Activated CD8-positive, alpha-beta memory T cell treated with anti-CD3 and anti-CD28 coated beads, Interleukin-2, amount 10 ng/mL, durations not matched to agents 7 days and 5 days (primary cell): ENCODE results near the gene NOTO. TPM values are rescaled to one million over a fixed set of nuclear protein-coding genes. Genes with fewer than 3 reads are reported as not detected.
"Not testable (repeated sequence)": the region's sequence is repeated elsewhere in the genome, so short reads cannot be mapped to it uniquely, and the experiment has no call there.

Experiments used
- ATAC-seq: fragments of 150-1000 bp; cut with Tn5 transposase; one replicate; pipeline ENCODE4 v1.10.0; 2021; ENCODE audit warnings: moderate library complexity
- CTCF ChIA-PET: fragments of 350-600 bp; sonication (Branson Sonifier 250); formaldehyde crosslinking; loops from one replicate; lab custom pipeline; 2021; ENCODE audit warnings: antibody characterized with exemption; lab: Charles Lee
- DNase-seq: peaks from one replicate; pipeline ENCODE4 v3.0.0-alpha.2; 2020
- H3K27ac Mint-ChIP-seq: one replicate; pipeline ENCODE4 v1.8.0; 2021; ENCODE audit warnings: mild to moderate bottlenecking, mixed read lengths
- H3K27me3 Mint-ChIP-seq: one replicate; pipeline ENCODE4 v1.8.0; 2021; ENCODE audit warnings: mixed read lengths
- H3K36me3 Mint-ChIP-seq: one replicate; pipeline ENCODE4 v1.8.0; 2021; ENCODE audit warnings: mild to moderate bottlenecking, mixed read lengths
- H3K4me1 Mint-ChIP-seq: one replicate; pipeline ENCODE4 v1.8.0; 2021; ENCODE audit warnings: mixed read lengths
- H3K4me3 Mint-ChIP-seq: one replicate; pipeline ENCODE4 v1.8.0; 2021; ENCODE audit warnings: mild to moderate bottlenecking, moderate library complexity, mixed read lengths
- H3K9me3 Mint-ChIP-seq: one replicate; pipeline ENCODE4 v1.8.0; 2022; ENCODE audit warnings: low read depth, mixed read lengths
- total RNA-seq, 2 experiments: library from RNA; stranded (reverse); gene quantifications; one replicate each; pipeline ENCODE4 v1.2.3, GENCODE V29; 2021

Gene NOTO, protein sequence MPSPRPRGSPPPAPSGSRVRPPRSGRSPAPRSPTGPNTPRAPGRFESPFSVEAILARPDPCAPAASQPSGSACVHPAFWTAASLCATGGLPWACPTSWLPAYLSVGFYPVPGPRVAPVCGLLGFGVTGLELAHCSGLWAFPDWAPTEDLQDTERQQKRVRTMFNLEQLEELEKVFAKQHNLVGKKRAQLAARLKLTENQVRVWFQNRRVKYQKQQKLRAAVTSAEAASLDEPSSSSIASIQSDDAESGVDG
- not detected for total RNA-seq

DNA sequence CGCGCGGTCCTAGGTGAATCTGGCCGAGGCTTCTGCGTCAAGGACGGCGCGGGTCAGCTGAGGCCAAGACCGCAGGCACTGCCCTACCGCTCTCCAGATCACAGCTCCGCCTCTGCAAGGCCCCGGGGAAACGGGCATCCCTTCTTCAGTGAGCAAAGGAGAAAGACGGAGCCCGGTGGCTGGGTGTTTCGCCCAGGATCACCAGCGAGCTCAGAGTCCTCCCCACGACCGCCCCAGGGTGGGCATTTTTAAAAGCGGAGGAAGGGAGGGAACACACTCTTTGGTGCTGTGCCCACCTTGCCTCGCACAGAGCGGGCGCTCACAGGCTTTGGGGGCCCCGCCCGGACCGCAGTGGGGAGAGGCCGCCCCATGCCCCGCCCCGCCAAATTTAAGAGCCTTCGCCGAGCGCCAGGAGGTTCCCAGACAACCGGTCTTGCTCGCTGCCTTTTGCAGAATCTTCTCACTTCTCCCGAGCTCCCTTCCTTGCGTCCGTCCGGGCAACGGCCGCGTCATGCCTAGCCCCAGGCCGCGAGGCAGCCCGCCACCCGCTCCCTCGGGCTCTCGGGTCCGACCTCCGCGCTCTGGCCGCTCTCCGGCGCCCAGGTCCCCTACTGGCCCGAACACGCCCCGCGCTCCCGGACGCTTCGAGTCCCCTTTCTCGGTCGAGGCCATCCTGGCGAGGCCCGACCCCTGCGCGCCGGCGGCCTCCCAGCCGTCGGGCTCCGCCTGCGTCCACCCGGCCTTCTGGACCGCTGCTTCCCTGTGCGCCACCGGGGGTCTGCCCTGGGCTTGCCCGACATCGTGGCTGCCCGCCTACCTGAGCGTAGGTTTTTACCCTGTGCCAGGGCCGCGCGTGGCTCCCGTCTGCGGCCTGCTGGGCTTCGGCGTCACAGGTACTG, at the start of gene NOTO:
Gene NOTO (plus strand): TSS at position 419 of the 899 bp plus-strand sequence. CDS start 93 bp downstream, at position 512.
- no peaks in the 10 kb centered on the region for H3K9me3 Mint-ChIP-seq
- no peaks in the 10 kb centered on the region for H3K36me3 Mint-ChIP-seq
- H3K27me3 Mint-ChIP-seq, result peaks cover 66% of the 10 kb centered on the region
- ATAC-seq, result peak; percentile 61
- H3K4me3 Mint-ChIP-seq, result no peak within 1 kb of the TSS
- H3K27ac Mint-ChIP-seq, result no peak within 1 kb of the TSS
- H3K4me1 Mint-ChIP-seq, result peaks cover 2% of the 10 kb centered on the region
- CTCF ChIA-PET, result interaction anchor here (0.6 to 2.9 kb wide), 5 partner anchors 11 to 161 kb away, joined by 3 to 11 read pairs (median 3); partner anchors contain the start of gene SMYD5
- no peak for DNase-seq

DNA sequence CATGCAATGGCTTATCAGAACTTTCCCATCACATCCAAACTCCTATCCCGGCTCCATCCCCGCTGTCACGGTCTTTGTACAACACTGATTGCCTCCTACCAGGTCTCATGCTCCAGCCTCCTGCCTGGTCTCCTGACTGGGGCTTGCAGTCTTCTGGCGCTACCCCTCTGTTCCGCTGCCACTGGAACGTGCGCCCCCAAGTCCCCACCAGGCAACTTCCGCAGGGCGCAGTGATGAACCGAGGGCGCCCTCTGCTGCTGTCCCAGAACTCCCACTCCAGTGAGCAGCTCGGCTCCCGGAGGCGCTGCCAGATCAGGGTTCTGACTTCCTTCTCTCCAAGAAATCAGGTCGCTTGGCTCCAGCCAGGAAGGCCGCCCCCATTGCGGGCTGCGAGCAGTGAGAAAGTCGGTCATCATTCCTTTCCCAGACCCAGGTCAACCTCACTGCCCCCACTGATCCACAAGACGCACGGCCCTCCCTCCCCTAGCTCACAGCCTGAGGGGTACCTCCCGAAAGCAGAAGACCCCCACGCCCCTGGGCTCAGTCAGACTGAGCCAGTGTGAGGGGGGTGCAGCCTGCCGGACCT, 45.7 kb upstream of the NOTO start:
- peak; percentile 62 for DNase-seq
- no peak overlapping the region for H3K4me3 Mint-ChIP-seq
- peaks cover 53% of the 10 kb centered on the region for H3K27me3 Mint-ChIP-seq
- peak; percentile 66 for ATAC-seq
- no peaks in the 10 kb centered on the region for H3K9me3 Mint-ChIP-seq
- no peaks in the 10 kb centered on the region for H3K4me1 Mint-ChIP-seq
- CTCF ChIA-PET, result interaction anchor here (0.7 to 5.2 kb wide), 13 partner anchors 11 to 269 kb away, joined by 3 to 41 read pairs (median 4); partner anchors contain the start of gene SPR
- no peak overlapping the region for H3K27ac Mint-ChIP-seq
- no peaks in the 10 kb centered on the region for H3K36me3 Mint-ChIP-seq

DNA sequence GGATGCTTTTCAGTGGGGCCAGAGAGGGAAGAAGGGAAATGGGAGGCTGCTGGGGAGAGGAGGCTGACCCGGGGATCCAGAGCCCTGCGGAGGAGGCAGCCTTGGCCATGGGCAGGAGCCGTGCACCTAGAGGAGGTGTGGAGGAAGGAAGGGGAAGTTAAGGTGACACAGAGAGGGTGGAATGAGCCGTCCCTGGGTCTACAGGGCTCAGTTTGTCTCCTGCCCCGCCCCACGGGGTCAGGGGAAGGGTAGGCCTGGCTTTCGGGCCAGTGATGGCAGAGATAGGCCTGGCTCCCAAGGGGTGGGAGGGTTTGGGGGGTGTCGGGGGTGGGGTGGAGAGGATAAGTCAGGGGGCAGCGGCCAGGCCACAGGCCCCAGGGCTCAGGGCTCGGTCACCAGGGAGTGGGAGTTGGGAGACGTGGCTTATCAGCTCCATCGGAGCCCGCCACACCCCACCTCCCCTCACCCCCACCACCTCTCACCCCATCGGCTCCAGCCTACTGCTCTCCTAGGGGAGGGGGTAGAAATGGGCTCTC, 39.5 kb upstream of the NOTO start:
- Mint-ChIP-seq H3K27ac (no peak overlapping the region), H3K4me3 (no peak overlapping the region), H3K27me3 (peaks cover 20% of the 10 kb centered on the region), H3K36me3 (no peaks in the 10 kb centered on the region), H3K9me3 (no peaks in the 10 kb centered on the region), H3K4me1 (no peaks in the 10 kb centered on the region)
- no peak for DNase-seq
- ATAC-seq, result no peak
- CTCF ChIA-PET, result interaction anchor here (0.6 to 2.2 kb wide), 9 partner anchors 12 to 331 kb away, joined by 3 to 15 read pairs (median 4); partner anchors contain the start of gene SPR

DNA sequence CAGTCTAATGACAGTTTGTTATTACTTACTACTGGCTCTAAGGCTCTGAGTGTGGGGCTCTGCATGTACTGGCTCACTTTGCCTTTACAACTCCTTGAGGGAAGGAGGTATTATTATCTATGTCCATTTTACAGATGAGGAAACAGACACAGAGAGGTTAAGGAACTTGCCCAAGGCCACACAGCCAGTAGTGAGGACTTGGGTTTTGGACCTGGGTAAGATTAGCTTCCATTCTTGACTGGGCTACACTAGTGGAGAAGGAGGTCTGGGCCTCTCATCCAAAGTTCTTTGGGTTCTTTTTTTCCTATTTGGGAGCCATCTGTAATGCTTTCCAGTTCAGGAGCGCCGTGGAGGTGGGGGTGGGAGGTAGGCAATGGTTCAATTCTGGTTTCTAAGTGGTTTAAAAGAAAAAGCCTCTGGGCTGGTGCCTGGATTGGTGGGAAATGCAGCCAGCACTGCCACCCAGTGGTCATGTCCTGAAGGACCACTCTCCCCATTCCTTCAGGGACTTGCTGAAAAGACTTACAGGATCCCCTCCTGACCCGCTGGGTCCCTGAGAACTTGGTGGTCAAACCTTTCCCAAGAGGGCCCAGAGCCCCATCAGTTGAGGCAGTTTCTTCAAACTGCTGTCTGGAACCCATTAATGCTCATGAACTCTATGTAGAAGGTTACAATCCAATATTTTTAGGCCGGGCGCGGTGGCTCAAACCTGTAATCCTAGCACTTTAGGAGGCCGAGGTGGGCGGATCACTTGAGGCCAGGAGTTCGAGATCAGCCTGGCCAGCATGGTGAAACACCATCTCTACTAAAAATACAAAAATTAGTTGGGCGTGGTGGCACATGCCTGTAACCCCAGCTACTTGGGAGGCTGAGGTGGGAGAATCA, 38.6 kb upstream of the NOTO start:
- DNase-seq (peak; percentile 71), ATAC-seq (peak; percentile 89)
- Mint-ChIP-seq H3K9me3 (no peaks in the 10 kb centered on the region), H3K27me3 (peaks cover 15% of the 10 kb centered on the region), H3K36me3 (no peaks in the 10 kb centered on the region), H3K27ac (no peak overlapping the region), H3K4me3 (no peak overlapping the region), H3K4me1 (no peaks in the 10 kb centered on the region)
- CTCF ChIA-PET, result interaction anchor here (0.6 to 2.2 kb wide), 12 partner anchors 11 to 330 kb away, joined by 3 to 15 read pairs (median 4); partner anchors contain the start of gene SPR

DNA sequence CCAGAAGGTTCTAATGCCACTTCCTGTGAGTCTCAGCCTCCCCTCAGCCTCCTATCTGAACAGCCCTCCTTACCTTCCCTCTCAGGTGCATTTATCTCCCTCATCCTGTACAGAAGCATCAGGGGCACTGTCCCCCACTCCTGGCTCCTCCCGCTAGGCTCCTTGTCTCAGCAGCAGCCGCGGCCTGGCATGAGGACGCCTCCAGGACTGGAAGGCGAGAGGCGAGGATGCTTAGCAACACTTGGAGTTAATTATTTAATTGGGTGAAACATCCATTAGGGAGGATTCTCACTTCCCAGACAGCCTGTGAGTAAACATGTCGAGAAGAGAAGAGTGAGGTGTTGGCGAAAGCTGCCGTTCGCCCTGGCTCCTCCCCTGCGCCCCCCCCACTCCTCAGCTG, 36.4 kb upstream of the NOTO start:
- ATAC-seq, H3K27me3 Mint-ChIP-seq, H3K36me3 Mint-ChIP-seq, H3K4me3 Mint-ChIP-seq, H3K4me1 Mint-ChIP-seq, H3K9me3 Mint-ChIP-seq, DNase-seq, CTCF ChIA-PET, H3K27ac Mint-ChIP-seq: not testable (repeated sequence)

DNA sequence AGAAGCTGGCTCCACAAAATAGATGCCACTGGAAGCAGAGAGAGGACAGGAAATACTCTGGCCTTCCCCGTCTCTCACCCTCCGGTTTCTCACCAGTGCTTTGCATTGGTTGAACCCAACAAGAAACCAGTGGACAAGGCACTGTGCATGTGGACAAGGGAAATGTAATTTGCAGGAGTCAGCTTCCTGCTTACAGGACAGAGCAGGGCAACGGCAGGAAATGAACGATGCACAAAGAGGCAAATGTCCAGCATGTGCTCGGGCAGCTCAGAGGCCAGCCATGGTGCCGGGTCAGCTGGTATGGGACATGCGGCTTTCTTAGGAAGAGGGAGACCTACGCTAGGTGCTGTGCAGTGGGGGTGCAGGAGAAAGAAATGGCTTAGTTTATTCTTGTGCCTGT, 35.6 kb upstream of the NOTO start:
- CTCF ChIA-PET, ATAC-seq, H3K4me3 Mint-ChIP-seq, H3K4me1 Mint-ChIP-seq, H3K9me3 Mint-ChIP-seq, DNase-seq, H3K27me3 Mint-ChIP-seq, H3K36me3 Mint-ChIP-seq, H3K27ac Mint-ChIP-seq: not testable (repeated sequence)

DNA sequence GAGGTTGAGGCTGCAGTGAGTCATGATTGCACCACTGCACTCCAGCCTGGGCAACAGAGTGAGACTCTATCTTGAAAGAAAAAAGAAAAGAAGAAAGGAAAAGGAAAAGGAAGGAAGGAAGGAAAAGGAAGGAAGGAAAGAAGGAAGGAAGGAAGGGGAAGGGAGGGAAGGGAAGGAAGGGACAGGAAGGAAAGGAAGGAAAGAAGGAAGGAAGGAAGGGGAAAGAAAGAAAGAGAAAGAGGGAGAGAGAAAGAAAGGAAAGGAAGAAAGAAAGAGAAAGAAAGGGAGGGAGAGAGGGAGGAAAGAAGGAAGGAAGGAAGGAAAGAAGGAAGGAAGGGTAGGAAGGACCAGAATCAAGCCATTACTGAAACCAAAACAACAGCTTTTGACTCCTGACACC, 34.0 kb upstream of the NOTO start:
- ATAC-seq, H3K27me3 Mint-ChIP-seq, H3K9me3 Mint-ChIP-seq, H3K27ac Mint-ChIP-seq, DNase-seq, H3K36me3 Mint-ChIP-seq, H3K4me1 Mint-ChIP-seq, H3K4me3 Mint-ChIP-seq: not testable (repeated sequence)
- CTCF ChIA-PET, result interaction anchor here (1.0 kb wide), 1 partner anchor 9 kb away, joined by 4 read pairs; no protein-coding TSS in a partner anchor

DNA sequence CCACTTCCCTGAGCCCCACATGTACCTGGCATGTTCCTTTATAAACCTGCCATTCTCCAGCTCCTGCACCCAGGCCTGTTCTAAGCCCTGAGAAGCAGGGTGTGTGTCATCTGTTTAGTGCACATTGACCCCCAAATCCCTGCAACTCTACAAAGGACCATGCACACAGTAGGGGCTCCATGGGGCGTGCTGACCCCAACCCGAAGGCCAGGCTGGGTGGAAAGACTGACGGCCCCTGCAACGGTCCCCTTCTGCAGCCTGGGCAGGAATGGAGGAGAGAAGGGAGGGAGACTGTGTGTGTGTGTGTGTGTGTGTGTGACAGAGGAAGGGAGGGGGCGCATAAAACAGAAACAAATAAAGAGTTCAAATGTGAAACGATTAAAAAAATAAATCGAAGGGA, 32.0 kb upstream of the NOTO start:
- H3K27ac Mint-ChIP-seq, DNase-seq, H3K4me3 Mint-ChIP-seq, H3K4me1 Mint-ChIP-seq, ATAC-seq, H3K9me3 Mint-ChIP-seq, CTCF ChIA-PET, H3K36me3 Mint-ChIP-seq: not testable (repeated sequence)
- peaks cover 24% of the 10 kb centered on the region for H3K27me3 Mint-ChIP-seq

DNA sequence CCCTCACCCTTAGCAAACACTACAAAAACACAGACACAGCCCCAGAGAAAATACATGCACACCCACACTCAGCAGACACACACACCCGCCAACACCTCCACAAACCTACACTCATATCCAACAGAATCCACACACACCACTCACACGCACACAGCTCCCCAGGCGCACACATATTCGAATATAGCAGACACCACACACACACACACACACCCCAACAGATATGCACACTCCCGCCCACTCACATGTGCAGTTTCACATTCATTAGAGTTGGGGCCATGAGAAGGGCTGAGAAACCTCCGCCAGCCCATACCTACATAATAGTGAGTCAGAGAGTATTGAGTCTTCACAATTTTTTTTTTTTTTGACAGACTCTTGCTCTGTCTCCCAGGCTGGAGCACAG, 29.4 kb upstream of the NOTO start:
- CTCF ChIA-PET, result no interaction called here
- no peak for ATAC-seq
- Mint-ChIP-seq H3K27ac (no peak overlapping the region), H3K4me1 (peaks cover 17% of the 10 kb centered on the region), H3K9me3 (no peaks in the 10 kb centered on the region), H3K36me3 (no peaks in the 10 kb centered on the region), H3K27me3 (peaks cover 46% of the 10 kb centered on the region), H3K4me3 (no peak overlapping the region)
- no peak for DNase-seq

DNA sequence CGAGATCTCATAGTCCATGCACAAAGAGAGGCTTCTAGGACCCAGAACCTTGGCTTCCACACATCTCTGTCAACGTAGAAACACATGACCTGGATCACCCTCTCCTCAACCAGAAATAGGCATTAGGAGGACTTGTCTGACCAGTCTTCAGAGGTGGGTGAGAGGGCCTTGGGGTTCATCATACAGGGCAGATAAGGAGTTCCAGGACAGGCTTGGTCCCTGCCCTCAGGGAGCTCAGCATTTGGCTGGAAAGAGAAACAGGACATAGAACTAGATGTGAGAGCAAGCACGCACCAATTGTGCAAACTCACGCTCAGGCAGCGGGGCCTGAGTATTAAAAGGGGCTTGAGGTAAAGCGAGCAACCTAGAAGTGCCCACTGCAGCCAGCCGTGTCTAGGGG, 28.6 kb upstream of the NOTO start:
- Mint-ChIP-seq H3K27ac (no peak overlapping the region), H3K4me1 (peaks cover 17% of the 10 kb centered on the region), H3K9me3 (no peaks in the 10 kb centered on the region), H3K4me3 (no peak overlapping the region), H3K27me3 (peaks cover 53% of the 10 kb centered on the region), H3K36me3 (no peaks in the 10 kb centered on the region)
- DNase-seq, result no peak
- ATAC-seq, result no peak
- CTCF ChIA-PET, result interaction anchor here (0.8 to 1.7 kb wide), 2 partner anchors 60 to 89 kb away, joined by 3 to 4 read pairs; partner anchors contain the start of gene CCT7

DNA sequence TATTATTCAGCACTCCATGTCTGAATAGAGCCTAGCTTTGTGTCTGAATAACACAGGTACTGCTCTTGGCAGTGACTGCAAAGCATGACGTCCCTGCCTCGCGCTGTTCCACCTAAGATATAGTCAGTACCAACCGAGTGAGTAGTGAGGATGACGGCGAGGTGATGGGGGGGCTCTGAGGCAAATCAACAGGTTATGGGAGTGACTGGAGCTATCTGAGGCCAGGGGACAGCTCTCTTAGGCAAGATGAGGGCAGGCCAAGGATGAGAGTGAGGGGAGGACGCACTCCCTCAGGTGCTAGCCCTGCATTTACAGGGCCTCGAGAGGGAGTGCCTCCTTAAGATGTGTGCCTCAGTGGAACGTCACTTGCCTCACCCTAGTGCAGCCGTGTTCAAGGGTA, 28.1 kb upstream of the NOTO start:
- Mint-ChIP-seq H3K4me3 (no peak overlapping the region), H3K4me1 (peaks cover 17% of the 10 kb centered on the region), H3K27me3 (peaks cover 53% of the 10 kb centered on the region), H3K36me3 (no peaks in the 10 kb centered on the region), H3K27ac (no peak overlapping the region), H3K9me3 (no peaks in the 10 kb centered on the region)
- ATAC-seq (no peak), DNase-seq (no peak)
- CTCF ChIA-PET, result interaction anchor here (0.8 to 6.6 kb wide), 6 partner anchors 11 to 287 kb away, joined by 3 to 80 read pairs (median 4); partner anchors contain the start of genes CCT7, SMYD5 and SPR
